DMS153 treated with DMSO at 0.1 percent for 48 hours (cell line): Measurements from ENCODE around the gene ANKHD1.

ENCODE experiments used
- DNase-seq: peaks from one replicate; lab custom pipeline; 2025; ENCODE audit not compliant: unreplicated experiment; lab: John Stamatoyannopoulos, UW

The ANKHD1 gene

GRCh38 chr5:140588311-140589070 lies 186.9 kb downstream of the ANKHD1 start:
- DNase-seq: no peak
